G401.6 (cell line): ENCODE measurements around the gene STX10.

Experiments
- FAIRE-seq: peaks from 2 replicates; lab custom pipeline; 2012; peaks lifted over from hg19 to GRCh38; lab: Jason Lieb, UNC

Gene STX10

GRCh38 chr19:13119627-13120026 is 30.5 kb downstream of the STX10 start:
- FAIRE-seq = no peak

GRCh38 chr19:13118424-13119193 is 31.6 kb downstream of the STX10 start:
- FAIRE-seq = no peak

GRCh38 chr19:13117772-13118423 is 32.3 kb downstream of the STX10 start, which contains the start of gene NACC1:
Gene NACC1 (plus strand): TSS chr19:13118264. CDS start chr19:13135208, 16,944 bp downstream.
- no peak for FAIRE-seq

GRCh38 chr19:13117176-13117771 is 32.9 kb downstream of the STX10 start:
- FAIRE-seq = no peak

- peak; percentile 93 for FAIRE-seq
Measured at GRCh38 chr19:13116282-13117175, 33.6 kb downstream of the STX10 start, which contains the start of gene TRMT1. Gene TRMT1 (minus strand): TSS chr19:13116740. CDS start chr19:13116399, 341 bp downstream.

- FAIRE-seq = no peak
Measured at GRCh38 chr19:13115936-13116281, 34.3 kb downstream of the STX10 start.

GRCh38 chr19:13112555-13112954 is 37.6 kb downstream of the STX10 start:
- FAIRE-seq = no peak

- FAIRE-seq = no peak
Measured at GRCh38 chr19:13110099-13110610, 40.0 kb downstream of the STX10 start.

- FAIRE-seq = no peak
Measured at GRCh38 chr19:13109361-13110098, 40.6 kb downstream of the STX10 start.

GRCh38 chr19:13104848-13105711 is 45.1 kb downstream of the STX10 start:
- no peak for FAIRE-seq

GRCh38 chr19:13104360-13104847 is 45.8 kb downstream of the STX10 start:
- FAIRE-seq = no peak

- FAIRE-seq = no peak
Measured at GRCh38 chr19:13103581-13104359, 46.4 kb downstream of the STX10 start.

GRCh38 chr19:13102666-13103580 is 47.3 kb downstream of the STX10 start, which contains the start of gene LYL1:
Gene LYL1 (minus strand): TSS chr19:13102858. CDS start chr19:13101171, 1,687 bp downstream.
- no peak for FAIRE-seq

GRCh38 chr19:13102416-13102665 is 47.8 kb downstream of the STX10 start:
- no peak for FAIRE-seq

- no peak for FAIRE-seq
Measured at GRCh38 chr19:13101590-13102415, 48.4 kb downstream of the STX10 start.

- no peak for FAIRE-seq
Measured at GRCh38 chr19:13100841-13101589, 49.2 kb downstream of the STX10 start.
